ENCODE data around the gene PDCL3. TPM values are rescaled to one million over a fixed set of nuclear protein-coding genes. Genes with fewer than 3 reads are reported as not detected.

The PDCL3 gene
- total RNA-seq, 1 experiment from 2014 or later = 22.7 TPM

GRCh38 chr2:100563407-100564247, 834 bp downstream of the PDCL3 start:
- Histone ChIP-seq H3K9me3 (ENCODE audit: insufficient read depth, low read depth) (no peaks in the 10 kb centered on the region), H3K27ac (peak overlapping the region; percentile 82), H2AFZ (peak overlapping the region; percentile 95), H3K79me2 (ENCODE audit: low read depth) (peaks cover 13% of the 10 kb centered on the region), H3K4me2 (peak overlapping the region; percentile 98), H3K9me2 (ENCODE audit: insufficient read depth) (no peaks in the 10 kb centered on the region), H3F3A (ENCODE audit: insufficient read depth, low read depth) (peaks cover 12% of the 10 kb centered on the region), H3K27me3 (ENCODE audit: insufficient read depth, low read depth) (no peaks in the 10 kb centered on the region), H3K36me3 (ENCODE audit: low read depth) (peaks cover 8% of the 10 kb centered on the region; the same call in 1 of the 2 replicates), H3K4me1 (replicated peaks; ENCODE audit: insufficient read depth) (peaks cover 16% of the 10 kb centered on the region), H3K4me3 (peak overlapping the region; percentile 88), H4K20me1 (ENCODE audit: insufficient read depth) (no peaks in the 10 kb centered on the region)
- intact Hi-C loops (cut with micrococcal nuclease; ENCODE audit: unreplicated experiment) = loop anchor here (10.0 kb wide), 1 partner anchor 1229 kb away; the partner anchor contains the start of genes EIF5B and TXNDC9
- BruUV-seq (replicated peaks) = TSS peak; percentile 72
- no peak for DNase-seq
- CTCF ChIA-PET = interaction anchor here (0.5 to 0.6 kb wide), 2 partner anchors 300 to 369 kb away, joined by 3 to 5 read pairs; no protein-coding TSS in a partner anchor
- POLR2A ChIA-PET (ENCODE audit: unreplicated experiment) = interaction anchor here (0.6 to 1.2 kb wide), 10 partner anchors 89 to 1422 kb away, joined by 3 to 6 read pairs (median 4); partner anchors contain the start of genes C2orf15 and TXNDC9
- TF ChIP-seq EZH2 (IDR thresholded peaks at IDR 0.05; ENCODE audit: low read depth) = no peak
- TF ChIP-seq, protein P1, sequence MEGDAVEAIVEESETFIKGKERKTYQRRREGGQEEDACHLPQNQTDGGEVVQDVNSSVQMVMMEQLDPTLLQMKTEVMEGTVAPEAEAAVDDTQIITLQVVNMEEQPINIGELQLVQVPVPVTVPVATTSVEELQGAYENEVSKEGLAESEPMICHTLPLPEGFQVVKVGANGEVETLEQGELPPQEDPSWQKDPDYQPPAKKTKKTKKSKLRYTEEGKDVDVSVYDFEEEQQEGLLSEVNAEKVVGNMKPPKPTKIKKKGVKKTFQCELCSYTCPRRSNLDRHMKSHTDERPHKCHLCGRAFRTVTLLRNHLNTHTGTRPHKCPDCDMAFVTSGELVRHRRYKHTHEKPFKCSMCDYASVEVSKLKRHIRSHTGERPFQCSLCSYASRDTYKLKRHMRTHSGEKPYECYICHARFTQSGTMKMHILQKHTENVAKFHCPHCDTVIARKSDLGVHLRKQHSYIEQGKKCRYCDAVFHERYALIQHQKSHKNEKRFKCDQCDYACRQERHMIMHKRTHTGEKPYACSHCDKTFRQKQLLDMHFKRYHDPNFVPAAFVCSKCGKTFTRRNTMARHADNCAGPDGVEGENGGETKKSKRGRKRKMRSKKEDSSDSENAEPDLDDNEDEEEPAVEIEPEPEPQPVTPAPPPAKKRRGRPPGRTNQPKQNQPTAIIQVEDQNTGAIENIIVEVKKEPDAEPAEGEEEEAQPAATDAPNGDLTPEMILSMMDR (conservative IDR thresholded peaks at IDR 0.05) = no peak

DNA sequence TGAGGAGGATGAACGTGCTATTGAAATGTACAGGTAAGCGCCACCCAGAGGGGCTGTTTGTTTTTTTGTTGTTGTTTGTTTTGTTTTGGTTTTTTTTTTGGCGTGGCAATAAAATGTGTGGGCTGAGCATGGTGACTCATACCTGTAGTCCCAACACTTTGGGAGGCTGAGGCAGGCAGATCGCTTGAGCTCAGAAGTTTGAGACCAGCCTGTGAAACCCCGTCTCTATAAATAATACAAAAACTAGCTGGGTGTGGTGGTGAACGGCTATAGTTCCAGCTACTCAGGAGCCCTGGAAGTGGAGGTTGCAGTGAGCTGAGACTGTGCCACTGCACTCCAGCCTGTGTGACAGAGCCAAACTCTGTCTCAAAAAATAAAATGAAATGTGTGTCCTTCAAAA, 6.2 kb downstream of the PDCL3 start:
- BruUV-seq (replicated peaks) = no TSS peak
- Histone ChIP-seq H3K27me3 (ENCODE audit: insufficient read depth, low read depth) (no peaks in the 10 kb centered on the region), H3K4me1 (replicated peaks; ENCODE audit: insufficient read depth) (peaks cover 4% of the 10 kb centered on the region; the same call in 1 of the 2 replicates), H3K79me2 (ENCODE audit: low read depth) (peaks cover 7% of the 10 kb centered on the region), H3K9me3 (ENCODE audit: insufficient read depth, low read depth) (no peaks in the 10 kb centered on the region), H4K20me1 (ENCODE audit: insufficient read depth) (no peaks in the 10 kb centered on the region), H3K27ac (no peak overlapping the region), H3K9me2 (ENCODE audit: insufficient read depth) (no peaks in the 10 kb centered on the region), H3K36me3 (ENCODE audit: low read depth) (peaks cover 15% of the 10 kb centered on the region; the same call in 1 of the 2 replicates), H3F3A (ENCODE audit: insufficient read depth, low read depth) (0 out of 2 replicates have a peak, but pooled peaks cover 6% of the 10 kb centered on the region), H3K4me2 (no peak overlapping the region), H3K4me3 (no peak overlapping the region), H2AFZ (no peak overlapping the region)
- intact Hi-C loops (cut with micrococcal nuclease; ENCODE audit: unreplicated experiment) = loop anchor here (10.0 kb wide), 1 partner anchor 1234 kb away; the partner anchor contains the start of genes EIF5B and TXNDC9
- CTCF ChIA-PET = no interaction called here
- TF ChIP-seq, protein P1 (conservative IDR thresholded peaks at IDR 0.05) = no peak
- TF ChIP-seq EZH2 (IDR thresholded peaks at IDR 0.05; ENCODE audit: low read depth) = no peak
- no peak for DNase-seq
- POLR2A ChIA-PET (ENCODE audit: unreplicated experiment) = no interaction called here

DNA sequence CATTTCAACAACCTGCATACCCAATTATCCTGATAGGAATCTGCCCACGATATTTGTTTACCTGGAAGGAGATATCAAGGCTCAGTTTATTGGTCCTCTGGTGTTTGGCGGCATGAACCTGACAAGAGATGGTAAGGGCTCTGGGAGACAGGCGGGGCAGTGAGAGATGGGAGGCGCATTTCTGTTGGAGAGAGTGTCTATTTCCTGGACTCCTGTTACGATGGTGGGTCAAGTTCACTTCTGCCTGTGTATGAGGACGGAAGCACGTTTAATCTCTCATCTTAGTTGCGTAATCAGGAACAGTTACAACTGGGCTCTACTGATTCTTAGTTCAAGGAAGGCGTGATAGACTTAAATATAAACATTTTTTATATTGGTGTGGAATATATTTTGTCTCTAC, 8.9 kb downstream of the PDCL3 start:
- Histone ChIP-seq H3K4me2 (no peak overlapping the region), H3K36me3 (ENCODE audit: low read depth) (peaks cover 21% of the 10 kb centered on the region; the same call in 1 of the 2 replicates)

More for the DNA sequence above, 8.9 kb downstream of the PDCL3 start:
- TF ChIP-seq EZH2 (IDR thresholded peaks at IDR 0.05; ENCODE audit: low read depth) = no peak
- TF ChIP-seq, protein P1 (conservative IDR thresholded peaks at IDR 0.05) = no peak
- Histone ChIP-seq H4K20me1 (ENCODE audit: insufficient read depth) (no peaks in the 10 kb centered on the region), H3K9me2 (ENCODE audit: insufficient read depth) (no peaks in the 10 kb centered on the region), H3K79me2 (ENCODE audit: low read depth) (no peaks in the 10 kb centered on the region), H3F3A (ENCODE audit: insufficient read depth, low read depth) (0 out of 2 replicates have a peak, but pooled peaks cover 6% of the 10 kb centered on the region), H3K9me3 (ENCODE audit: insufficient read depth, low read depth) (no peaks in the 10 kb centered on the region), H3K27ac (no peak overlapping the region), H3K4me3 (no peak overlapping the region), H3K4me1 (replicated peaks; ENCODE audit: insufficient read depth) (no peaks in the 10 kb centered on the region), H2AFZ (no peak overlapping the region), H3K27me3 (ENCODE audit: insufficient read depth, low read depth) (no peaks in the 10 kb centered on the region)
- intact Hi-C loops (cut with micrococcal nuclease; ENCODE audit: unreplicated experiment) = no loop called here
- no TSS peak for BruUV-seq (replicated peaks)
- no peak for DNase-seq
- POLR2A ChIA-PET (ENCODE audit: unreplicated experiment) = no interaction called here
- CTCF ChIA-PET = no interaction called here
